ENCODE measurements around the gene SRRM4. TPM values are rescaled to one million over a fixed set of nuclear protein-coding genes. Genes with fewer than 3 reads are reported as not detected.

Gene SRRM4
- total RNA-seq, 1 experiment from 2014 or later: 1.4 TPM

- H2BK5ac ChIP-seq (ENCODE audit: insufficient read length, low read length): no peak overlapping the region
- DNase-seq: peak; percentile 46
- H4K20me1 ChIP-seq (ENCODE audit: control insufficient read depth, insufficient read depth, insufficient read length): no peaks in the 10 kb centered on the region
- H2BK12ac ChIP-seq (ENCODE audit: insufficient read length, low read depth, low read length): no peak overlapping the region
- peaks cover 3% of the 10 kb centered on the region; the same call in 1 of the 2 replicates for H3K4me1 ChIP-seq (ENCODE audit: insufficient read depth, low read length)
- no peak overlapping the region for H3K9ac ChIP-seq (ENCODE audit: extremely low read depth, insufficient read length, low read length)
- no peak overlapping the region for H3T11ph ChIP-seq (ENCODE audit: low read length)
- peak overlapping the region; percentile 85 to 90 (median 87); a peak in 6 of 7 replicates for H3K27ac Mint-ChIP-seq
- H3K4me3 Mint-ChIP-seq: peak overlapping the region in 1 of 2 experiments; percentile 40; a peak in 2 of 5 replicates
- no peak overlapping the region for H4K8ac ChIP-seq (replicated peaks; ENCODE audit: insufficient read length, low read depth, low read length)
- H3K9me3 Mint-ChIP-seq: no peaks in the 10 kb centered on the region
- H3K4me1 Mint-ChIP-seq: peaks cover 46 to 53% of the 10 kb centered on the region in 2 experiments
- H3K23ac ChIP-seq (ENCODE audit: insufficient read length, low read depth, low read length): no peak overlapping the region
- H3K4me2 ChIP-seq (ENCODE audit: insufficient read depth, insufficient read length, low read length): peak overlapping the region; percentile 4
- no peaks in the 10 kb centered on the region for H3K36me3 Mint-ChIP-seq (ENCODE audit: insufficient read depth in 1 of 3, low read depth in 3 of 3)
- H3K56ac ChIP-seq (ENCODE audit: insufficient read length, low read depth, low read length): no peak overlapping the region
- H2BK15ac ChIP-seq (ENCODE audit: low read depth, low read length): no peak overlapping the region
- TF ChIP-seq CTCF (conservative IDR thresholded peaks at IDR 0.05): no peak
- no peak overlapping the region for H2BK120ac ChIP-seq (ENCODE audit: low read depth, low read length, poor library complexity, severe bottlenecking)
- no CpG with 5 or more reads among the region's 7 CpGs for WGBS (ENCODE audit: extremely low coverage, insufficient read length, low lambda C conversion rate)
- no peak overlapping the region for H2BK20ac ChIP-seq (ENCODE audit: low read depth, low read length, poor library complexity, severe bottlenecking)
- H3K79me1 ChIP-seq (ENCODE audit: insufficient read depth, low read depth, low read length, poor library complexity, severe bottlenecking): no peaks in the 10 kb centered on the region
- H3K4ac ChIP-seq (ENCODE audit: low read depth, low read length): no peak overlapping the region
- no peak overlapping the region; the same call in 1 of the 2 replicates for H3K14ac ChIP-seq (ENCODE audit: insufficient read depth, low read length)
- no peak overlapping the region for H4K5ac ChIP-seq (ENCODE audit: insufficient read length, low read depth, low read length)
- no peaks in the 10 kb centered on the region for H3K27me3 ChIP-seq (ENCODE audit: insufficient read depth, low read length)
- no peak overlapping the region for H2AK5ac ChIP-seq (ENCODE audit: insufficient read length, low read length)
- peaks cover 6% of the 10 kb centered on the region for H3K23me2 ChIP-seq (ENCODE audit: insufficient read length, low read depth, low read length, poor library complexity, severe bottlenecking)
- no peak overlapping the region for H2AFZ ChIP-seq (ENCODE audit: low read length)
- H3K27me3 Mint-ChIP-seq (ENCODE audit: low read depth): peaks cover 5% of the 10 kb centered on the region
- H3K79me2 ChIP-seq (ENCODE audit: insufficient read depth, low read length): no peaks in the 10 kb centered on the region
- no peaks in the 10 kb centered on the region for H3K9me3 ChIP-seq (ENCODE audit: control insufficient read depth, low read depth, low read length)
- H3K27ac ChIP-seq (ENCODE audit: insufficient read length, low read depth, low read length): no peak overlapping the region
- H4K91ac ChIP-seq (ENCODE audit: insufficient read length, low read depth, low read length): no peak overlapping the region
- peak overlapping the region; percentile 65 for H3K18ac ChIP-seq (ENCODE audit: insufficient read length, low read depth, low read length)
Observed at GRCh38 chr12:119180380-119181040, 199.2 kb downstream of the SRRM4 start.

All from H9 (cell line).